HG03139 (cell line): ENCODE results near the gene FXR2.
"Not testable (repeated sequence)": the region's sequence is repeated elsewhere in the genome, so short reads cannot be mapped to it uniquely, and the experiment has no call there.

Experiments used
- ATAC-seq: cut with Tn5 transposase; IDR thresholded peaks from one replicate; pipeline ENCODE4 v1.9.1; 2021; ENCODE audit not compliant: unreplicated experiment

The FXR2 gene

GRCh38 chr17:7629939-7630571, 15.4 kb upstream of the FXR2 start, which contains the start of gene SHBG:
Gene SHBG, plus strand, starts transcription at chr17:7630135. Its CDS starts 38 bp downstream, at chr17:7630173.
- ATAC-seq = no peak

GRCh38 chr17:7627250-7628121, 12.8 kb upstream of the FXR2 start, which contains the start of gene SAT2:
Gene SAT2, minus strand, starts transcription at chr17:7627821. Its CDS starts 186 bp downstream, at chr17:7627635.
- peak; percentile 67 for ATAC-seq

GRCh38 chr17:7626956-7627249, 12.2 kb upstream of the FXR2 start:
- ATAC-seq = no peak

- no peak for ATAC-seq
These were observed 11.6 kb upstream of the FXR2 start for GRCh38 chr17:7626307-7626706.

- ATAC-seq = not testable (repeated sequence)
These were observed 11.1 kb upstream of the FXR2 start for GRCh38 chr17:7625749-7626148.

GRCh38 chr17:7623661-7624060, 9.0 kb upstream of the FXR2 start:
- no peak for ATAC-seq

- ATAC-seq = no peak
These were observed 6.1 kb upstream of the FXR2 start for GRCh38 chr17:7620835-7621234.

- ATAC-seq = no peak
These were observed 3.9 kb upstream of the FXR2 start for GRCh38 chr17:7618608-7619007.

GRCh38 chr17:7615265-7615747, 609 bp upstream of the FXR2 start:
- ATAC-seq = no peak

GRCh38 chr17:7613769-7614424, 800 bp downstream of the FXR2 start:
- no peak for ATAC-seq

GRCh38 chr17:7612294-7612640, 2.4 kb downstream of the FXR2 start:
- ATAC-seq = no peak

- ATAC-seq = no peak
These were observed 2.9 kb downstream of the FXR2 start for GRCh38 chr17:7611635-7612293.

GRCh38 chr17:7610641-7611040, 4.1 kb downstream of the FXR2 start:
- no peak for ATAC-seq

- ATAC-seq = no peak
These were observed 8.4 kb downstream of the FXR2 start for GRCh38 chr17:7606280-7606679.

GRCh38 chr17:7597561-7597960, 17.1 kb downstream of the FXR2 start:
- not testable (repeated sequence) for ATAC-seq

- ATAC-seq = no peak
These were observed 21.4 kb downstream of the FXR2 start for GRCh38 chr17:7593296-7593695.

- ATAC-seq = no peak
These were observed 22.2 kb downstream of the FXR2 start for GRCh38 chr17:7592422-7593021.

GRCh38 chr17:7591596-7591995, 23.1 kb downstream of the FXR2 start:
- no peak for ATAC-seq

GRCh38 chr17:7590743-7591142, 24.0 kb downstream of the FXR2 start:
- ATAC-seq = no peak

- no peak for ATAC-seq
These were observed 24.6 kb downstream of the FXR2 start, which contains the start of gene SOX15 for GRCh38 chr17:7589891-7590691. Gene SOX15, minus strand, starts transcription at chr17:7590094. Its CDS starts 418 bp downstream, at chr17:7589676.
